Measurements from ENCODE around the gene TSHZ2. TPM values are rescaled to one million over a fixed set of nuclear protein-coding genes. Genes with fewer than 3 reads are reported as not detected.

TSHZ2 gene
- total and polyA plus RNA-seq, 2 of the 4 experiments (the other 2 are of a cell fraction): under 0.01 to 0.02 TPM

- H3K18ac ChIP-seq (ENCODE audit: low read depth, low read length): no peak overlapping the region
- no peaks in the 10 kb centered on the region; the same call in 1 of the 2 replicates for H3K27me3 ChIP-seq (ENCODE audit: control insufficient read depth, insufficient read depth, low read length)
- H3K27ac ChIP-seq (ENCODE audit: insufficient read depth, low read length): no peak overlapping the region
- H4K20me1 ChIP-seq (ENCODE audit: insufficient read depth, low read length): no peaks in the 10 kb centered on the region
- no peak overlapping the region for H2BK120ac ChIP-seq (ENCODE audit: low read depth, low read length)
- TF ChIP-seq RCOR1 (IDR thresholded peaks at IDR 0.05; ENCODE audit: insufficient replicate concordance, low read length) (no peak), SMC3 (IDR thresholded peaks at IDR 0.05; ENCODE audit: low read depth, low read length) (no peak), MAZ (IDR thresholded peaks at IDR 0.05; ENCODE audit: borderline replicate concordance, low read depth, low read length) (no peak), CEBPB (IDR thresholded peaks at IDR 0.05; ENCODE audit: low read depth, low read length) (no peak), NFE2L2 (IDR thresholded peaks at IDR 0.05; ENCODE audit: low read depth, low read length) (no peak), USF2 (IDR thresholded peaks at IDR 0.05; ENCODE audit: low read depth, low read length) (no peak), CHD1 (IDR thresholded peaks at IDR 0.05; ENCODE audit: low read depth, low read length) (no peak), MAFK (IDR thresholded peaks at IDR 0.05; ENCODE audit: low read depth, low read length) (no peak), BHLHE40 (IDR thresholded peaks at IDR 0.05; ENCODE audit: low read depth, low read length) (no peak), RAD21 (IDR thresholded peaks at IDR 0.05; ENCODE audit: low read length) (no peak), FOS (IDR thresholded peaks at IDR 0.05; ENCODE audit: low read depth, low read length) (no peak)
- TF ChIP-seq, protein P1, sequence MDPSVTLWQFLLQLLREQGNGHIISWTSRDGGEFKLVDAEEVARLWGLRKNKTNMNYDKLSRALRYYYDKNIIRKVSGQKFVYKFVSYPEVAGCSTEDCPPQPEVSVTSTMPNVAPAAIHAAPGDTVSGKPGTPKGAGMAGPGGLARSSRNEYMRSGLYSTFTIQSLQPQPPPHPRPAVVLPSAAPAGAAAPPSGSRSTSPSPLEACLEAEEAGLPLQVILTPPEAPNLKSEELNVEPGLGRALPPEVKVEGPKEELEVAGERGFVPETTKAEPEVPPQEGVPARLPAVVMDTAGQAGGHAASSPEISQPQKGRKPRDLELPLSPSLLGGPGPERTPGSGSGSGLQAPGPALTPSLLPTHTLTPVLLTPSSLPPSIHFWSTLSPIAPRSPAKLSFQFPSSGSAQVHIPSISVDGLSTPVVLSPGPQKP (IDR thresholded peaks at IDR 0.05; ENCODE audit: borderline replicate concordance, low read depth, low read length): no peak
- TF ChIP-seq, protein P2, sequence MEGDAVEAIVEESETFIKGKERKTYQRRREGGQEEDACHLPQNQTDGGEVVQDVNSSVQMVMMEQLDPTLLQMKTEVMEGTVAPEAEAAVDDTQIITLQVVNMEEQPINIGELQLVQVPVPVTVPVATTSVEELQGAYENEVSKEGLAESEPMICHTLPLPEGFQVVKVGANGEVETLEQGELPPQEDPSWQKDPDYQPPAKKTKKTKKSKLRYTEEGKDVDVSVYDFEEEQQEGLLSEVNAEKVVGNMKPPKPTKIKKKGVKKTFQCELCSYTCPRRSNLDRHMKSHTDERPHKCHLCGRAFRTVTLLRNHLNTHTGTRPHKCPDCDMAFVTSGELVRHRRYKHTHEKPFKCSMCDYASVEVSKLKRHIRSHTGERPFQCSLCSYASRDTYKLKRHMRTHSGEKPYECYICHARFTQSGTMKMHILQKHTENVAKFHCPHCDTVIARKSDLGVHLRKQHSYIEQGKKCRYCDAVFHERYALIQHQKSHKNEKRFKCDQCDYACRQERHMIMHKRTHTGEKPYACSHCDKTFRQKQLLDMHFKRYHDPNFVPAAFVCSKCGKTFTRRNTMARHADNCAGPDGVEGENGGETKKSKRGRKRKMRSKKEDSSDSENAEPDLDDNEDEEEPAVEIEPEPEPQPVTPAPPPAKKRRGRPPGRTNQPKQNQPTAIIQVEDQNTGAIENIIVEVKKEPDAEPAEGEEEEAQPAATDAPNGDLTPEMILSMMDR (conservative IDR thresholded peaks at IDR 0.05; ENCODE audit: low read depth, low read length): no peak
- ATAC-seq (ENCODE audit: low read depth): no peak
- H3K4me2 ChIP-seq (ENCODE audit: low read depth, low read length): no peak overlapping the region
- no peaks in the 10 kb centered on the region for H3K79me1 ChIP-seq (ENCODE audit: low read depth in 1 of 2, low read length in 2 of 2)
- H2BK5ac ChIP-seq (ENCODE audit: low read depth, low read length, poor library complexity, severe bottlenecking): no peak overlapping the region
- H2AK5ac ChIP-seq (ENCODE audit: low read depth, low read length): no peak overlapping the region
- no peak for DNase-seq
- H3K56ac ChIP-seq (ENCODE audit: extremely low read depth, insufficient read depth, low read length): no peak overlapping the region
- BruUV-seq (replicated peaks): no TSS peak
- ChIA-PET POLR2A (ENCODE audit: unreplicated experiment) (no interaction called here), CTCF (no interaction called here)
- no peak overlapping the region for H3K14ac ChIP-seq (replicated peaks; ENCODE audit: low read depth, low read length)
- H2BK15ac ChIP-seq (ENCODE audit: low read depth, low read length): no peak overlapping the region
- H3K23ac ChIP-seq (ENCODE audit: low read depth, low read length): no peak overlapping the region
- H3K4me3 ChIP-seq (ENCODE audit: insufficient read depth, low read depth, low read length): no peak overlapping the region
- no peak overlapping the region for H4K8ac ChIP-seq (ENCODE audit: low read depth in 2 of 2, low read length in 2 of 2)
- no peak overlapping the region for H4K5ac ChIP-seq (ENCODE audit: low read depth, low read length)
- no peaks in the 10 kb centered on the region for H3K36me3 ChIP-seq (ENCODE audit: control insufficient read depth, insufficient read depth, low read length)
- no peak overlapping the region for H2BK20ac ChIP-seq (ENCODE audit: low read depth, low read length)
- in situ Hi-C loops (cut with MboI; ENCODE audit: low sequenced_read_pairs) (loop anchor here (25.0 kb wide), 1 partner anchor 898 kb away; no protein-coding TSS in a partner anchor), dilution Hi-C loops (cut with HindIII; ENCODE audit: low sequenced_read_pairs, unreplicated experiment) (no loop called here), intact Hi-C loops (cut with micrococcal nuclease) (loop anchor here (10.0 kb wide), 1 partner anchor 335 kb away; no protein-coding TSS in a partner anchor)
- no peaks in the 10 kb centered on the region for H3K9me1 ChIP-seq (ENCODE audit: insufficient read depth, low read length)
- H4K91ac ChIP-seq (ENCODE audit: insufficient read depth, low read depth, low read length): no peak overlapping the region
- H3K4me1 ChIP-seq (ENCODE audit: control insufficient read depth, insufficient read depth, low read length): no peaks in the 10 kb centered on the region
- WGBS, 2 experiments (ENCODE audit: extremely low coverage in 2 of 2, insufficient read length in 1 of 2): 100% methylated on average over 1 of the region's 13 CpGs; no CpG with 5 or more reads in 1 of the 2 experiments
- H2AK9ac ChIP-seq (replicated peaks; ENCODE audit: low read depth, low read length, poor library complexity): no peak overlapping the region
- no peak overlapping the region for H2AFZ ChIP-seq (replicated peaks; ENCODE audit: low read length, poor library complexity)
- no peak overlapping the region for H3K4ac ChIP-seq (ENCODE audit: low read depth, low read length)
- H3K9ac ChIP-seq (ENCODE audit: low read depth, low read length): no peak overlapping the region
- no peaks in the 10 kb centered on the region for H3K9me3 ChIP-seq (ENCODE audit: control insufficient read depth, insufficient read depth, low read length)
Measured at GRCh38 chr20:53210041-53210440, 237.9 kb downstream of the TSHZ2 start.

Data from IMR-90 (cell line).